Esophagus squamous epithelium (tissue), 4 donors: ENCODE data around the gene AK8.

Experiments
- POLR2A ChIP-seq, 4 donors: fragments of 450-650 bp; IDR thresholded peaks; one replicate each; pipeline ENCODE4 v1.6.1; 2017; ENCODE audit warnings: antibody characterized with exemption in 4 of 4, mild to moderate bottlenecking in 4 of 4, moderate library complexity in 3 of 4
- TF ChIP-seq, protein P1 (sequence below), 6 experiments: fragments of 450-650 bp in 4 of 6; fragments of 200-600 bp in 2 of 6; sonication (generic) in 2 of 6; IDR thresholded peaks; one replicate each; pipeline ENCODE4 v1.5.1; 2016 to 2019; ENCODE audit warnings: antibody characterized with exemption in 6 of 6, mild to moderate bottlenecking in 4 of 6, moderate library complexity in 4 of 6

- TF ChIP-seq, protein P1, sequence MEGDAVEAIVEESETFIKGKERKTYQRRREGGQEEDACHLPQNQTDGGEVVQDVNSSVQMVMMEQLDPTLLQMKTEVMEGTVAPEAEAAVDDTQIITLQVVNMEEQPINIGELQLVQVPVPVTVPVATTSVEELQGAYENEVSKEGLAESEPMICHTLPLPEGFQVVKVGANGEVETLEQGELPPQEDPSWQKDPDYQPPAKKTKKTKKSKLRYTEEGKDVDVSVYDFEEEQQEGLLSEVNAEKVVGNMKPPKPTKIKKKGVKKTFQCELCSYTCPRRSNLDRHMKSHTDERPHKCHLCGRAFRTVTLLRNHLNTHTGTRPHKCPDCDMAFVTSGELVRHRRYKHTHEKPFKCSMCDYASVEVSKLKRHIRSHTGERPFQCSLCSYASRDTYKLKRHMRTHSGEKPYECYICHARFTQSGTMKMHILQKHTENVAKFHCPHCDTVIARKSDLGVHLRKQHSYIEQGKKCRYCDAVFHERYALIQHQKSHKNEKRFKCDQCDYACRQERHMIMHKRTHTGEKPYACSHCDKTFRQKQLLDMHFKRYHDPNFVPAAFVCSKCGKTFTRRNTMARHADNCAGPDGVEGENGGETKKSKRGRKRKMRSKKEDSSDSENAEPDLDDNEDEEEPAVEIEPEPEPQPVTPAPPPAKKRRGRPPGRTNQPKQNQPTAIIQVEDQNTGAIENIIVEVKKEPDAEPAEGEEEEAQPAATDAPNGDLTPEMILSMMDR (IDR thresholded peaks at IDR 0.05) = no peak
- TF ChIP-seq POLR2A (IDR thresholded peaks at IDR 0.05) = no peak
Observed at GRCh38 chr9:132729235-132729890, 148.7 kb downstream of the AK8 start.
